Activated CD8-positive, alpha-beta memory T cell treated with anti-CD3 and anti-CD28 coated beads, Interleukin-2, amount 50 U/mL, for 48 hours (primary cell): Measurements from ENCODE around the gene IFI30.

Source experiments
- DNase-seq: peaks from one replicate; pipeline ENCODE4 v3.0.0-alpha.2; 2020

The IFI30 gene

DNA sequence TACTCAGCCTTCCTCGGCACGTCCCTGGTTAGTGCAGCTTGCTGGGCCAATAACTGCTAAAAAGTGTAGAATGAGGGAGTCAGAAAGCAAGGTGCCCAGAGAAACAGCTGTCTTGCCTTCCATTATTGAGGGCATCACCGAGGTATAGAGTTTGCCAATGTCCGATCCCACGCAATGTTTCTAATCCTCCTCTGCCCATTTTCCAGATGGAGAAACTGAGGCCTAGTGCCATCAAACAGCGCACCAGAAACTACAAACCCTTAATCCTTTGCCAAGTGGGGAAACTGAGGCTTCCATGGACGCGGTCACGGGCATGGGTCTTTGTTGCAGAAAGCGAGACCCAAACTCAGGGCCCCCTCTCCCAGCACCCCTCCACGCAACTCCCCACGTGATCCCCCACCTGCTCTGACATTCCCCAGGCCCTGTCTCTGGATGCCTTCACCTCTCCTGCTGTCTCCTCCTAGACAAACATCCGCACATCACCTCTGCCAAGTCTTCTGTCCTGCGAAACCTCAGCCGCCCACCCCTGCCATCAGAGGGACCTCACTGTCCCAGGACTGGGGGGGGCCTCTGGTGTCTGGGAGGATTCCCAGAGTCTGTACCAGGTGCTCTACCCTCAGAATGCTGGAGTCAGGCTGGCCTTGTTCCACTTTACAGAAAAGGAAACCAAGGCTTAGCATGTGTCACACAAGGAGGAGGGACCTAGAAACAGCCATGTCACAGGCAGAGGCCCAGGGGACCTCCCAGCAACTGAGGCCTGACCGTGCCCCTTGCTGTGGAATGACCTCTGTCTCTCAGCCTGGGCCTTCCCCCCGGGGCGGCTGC is 53.6 kb downstream of the IFI30 start:
- DNase-seq = no peak
